ENCODE results near the gene RNF213.

RNF213 gene

GRCh38 chr17:80429356-80430275, 169.0 kb downstream of the RNF213 start:
- Histone ChIP-seq H3K4me3 (ENCODE audit: low read depth, low read length) (no peak overlapping the region), H3K4me1 (no peaks in the 10 kb centered on the region), H3K27ac (no peak overlapping the region), H3K9ac (no peak overlapping the region), H3K4me2 (ENCODE audit: low read length) (no peak overlapping the region), H2AFZ (no peak overlapping the region), H3K79me2 (peaks cover 2% of the 10 kb centered on the region), H3K36me3 (ENCODE audit: control insufficient read depth, insufficient read depth, low read length) (no peaks in the 10 kb centered on the region), H3K27me3 (ENCODE audit: control insufficient read depth, insufficient read depth, low read length) (no peaks in the 10 kb centered on the region), H3K9me3 (ENCODE audit: control insufficient read depth, low read length) (no peaks in the 10 kb centered on the region)
- TF ChIP-seq, protein P1, sequence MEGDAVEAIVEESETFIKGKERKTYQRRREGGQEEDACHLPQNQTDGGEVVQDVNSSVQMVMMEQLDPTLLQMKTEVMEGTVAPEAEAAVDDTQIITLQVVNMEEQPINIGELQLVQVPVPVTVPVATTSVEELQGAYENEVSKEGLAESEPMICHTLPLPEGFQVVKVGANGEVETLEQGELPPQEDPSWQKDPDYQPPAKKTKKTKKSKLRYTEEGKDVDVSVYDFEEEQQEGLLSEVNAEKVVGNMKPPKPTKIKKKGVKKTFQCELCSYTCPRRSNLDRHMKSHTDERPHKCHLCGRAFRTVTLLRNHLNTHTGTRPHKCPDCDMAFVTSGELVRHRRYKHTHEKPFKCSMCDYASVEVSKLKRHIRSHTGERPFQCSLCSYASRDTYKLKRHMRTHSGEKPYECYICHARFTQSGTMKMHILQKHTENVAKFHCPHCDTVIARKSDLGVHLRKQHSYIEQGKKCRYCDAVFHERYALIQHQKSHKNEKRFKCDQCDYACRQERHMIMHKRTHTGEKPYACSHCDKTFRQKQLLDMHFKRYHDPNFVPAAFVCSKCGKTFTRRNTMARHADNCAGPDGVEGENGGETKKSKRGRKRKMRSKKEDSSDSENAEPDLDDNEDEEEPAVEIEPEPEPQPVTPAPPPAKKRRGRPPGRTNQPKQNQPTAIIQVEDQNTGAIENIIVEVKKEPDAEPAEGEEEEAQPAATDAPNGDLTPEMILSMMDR (IDR thresholded peaks at IDR 0.05) = no peak

- Histone ChIP-seq H3K4me2 (ENCODE audit: low read length) (no peak overlapping the region), H3K9ac (no peak overlapping the region), H3K27ac (no peak overlapping the region), H3K36me3 (ENCODE audit: control insufficient read depth, insufficient read depth, low read length) (no peaks in the 10 kb centered on the region), H3K79me2 (peaks cover 2% of the 10 kb centered on the region), H3K27me3 (ENCODE audit: control insufficient read depth, insufficient read depth, low read length) (no peaks in the 10 kb centered on the region), H3K9me3 (ENCODE audit: control insufficient read depth, low read length) (no peaks in the 10 kb centered on the region), H3K4me3 (ENCODE audit: low read depth, low read length) (no peak overlapping the region), H2AFZ (no peak overlapping the region), H3K4me1 (no peaks in the 10 kb centered on the region)
- TF ChIP-seq, protein P1 (IDR thresholded peaks at IDR 0.05) = no peak
Measured at GRCh38 chr17:80430446-80431245, 170.0 kb downstream of the RNF213 start.

DNA sequence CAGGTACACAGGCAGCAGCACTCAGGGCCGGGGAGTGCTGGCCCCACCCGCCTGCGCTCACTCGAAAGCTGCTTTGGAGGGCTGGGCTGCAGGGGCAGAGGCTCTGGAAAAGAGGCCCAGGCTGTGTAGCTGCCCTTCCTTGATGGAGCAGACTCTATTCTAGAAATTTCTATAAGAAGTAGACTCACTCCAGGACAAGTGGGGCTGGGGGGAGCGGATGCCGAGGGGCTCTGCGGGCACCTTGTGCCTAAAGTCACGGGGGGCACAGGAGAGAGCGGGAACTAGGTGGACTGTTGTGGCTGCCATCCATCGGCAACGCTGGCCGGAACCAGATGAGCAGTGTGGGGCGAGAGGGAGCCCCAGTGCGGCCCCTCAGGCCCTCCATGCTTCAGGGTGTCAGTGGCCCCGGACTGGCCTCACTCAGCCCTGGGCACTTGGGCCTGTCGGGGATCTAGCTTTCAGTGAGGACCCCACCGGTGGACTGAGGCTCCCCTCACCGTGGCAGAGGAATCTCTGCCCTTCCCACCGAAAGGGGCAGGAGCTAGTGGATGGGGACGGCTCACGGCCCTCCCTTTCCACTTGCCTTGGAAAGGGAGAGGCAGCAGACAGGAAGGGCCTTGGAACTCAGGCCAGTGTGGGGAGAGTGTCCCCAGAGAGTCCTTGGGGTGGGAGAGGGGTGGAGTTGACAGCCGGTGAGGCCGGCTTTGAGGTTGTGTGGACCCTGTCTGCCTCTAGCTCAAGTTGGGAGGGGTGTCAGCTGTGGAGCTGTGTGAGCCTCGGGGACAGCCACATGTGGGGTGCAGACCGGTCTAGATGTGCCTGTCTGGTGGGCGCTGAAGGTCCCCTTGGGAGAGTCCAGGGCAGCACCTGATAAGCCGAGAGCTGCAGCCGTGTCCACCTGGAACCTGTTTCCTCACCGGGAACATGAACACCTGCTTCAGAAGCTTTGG, 170.9 kb downstream of the RNF213 start:
- Histone ChIP-seq H3K4me2 (ENCODE audit: low read length) (no peak overlapping the region), H3K27ac (no peak overlapping the region)

DNA sequence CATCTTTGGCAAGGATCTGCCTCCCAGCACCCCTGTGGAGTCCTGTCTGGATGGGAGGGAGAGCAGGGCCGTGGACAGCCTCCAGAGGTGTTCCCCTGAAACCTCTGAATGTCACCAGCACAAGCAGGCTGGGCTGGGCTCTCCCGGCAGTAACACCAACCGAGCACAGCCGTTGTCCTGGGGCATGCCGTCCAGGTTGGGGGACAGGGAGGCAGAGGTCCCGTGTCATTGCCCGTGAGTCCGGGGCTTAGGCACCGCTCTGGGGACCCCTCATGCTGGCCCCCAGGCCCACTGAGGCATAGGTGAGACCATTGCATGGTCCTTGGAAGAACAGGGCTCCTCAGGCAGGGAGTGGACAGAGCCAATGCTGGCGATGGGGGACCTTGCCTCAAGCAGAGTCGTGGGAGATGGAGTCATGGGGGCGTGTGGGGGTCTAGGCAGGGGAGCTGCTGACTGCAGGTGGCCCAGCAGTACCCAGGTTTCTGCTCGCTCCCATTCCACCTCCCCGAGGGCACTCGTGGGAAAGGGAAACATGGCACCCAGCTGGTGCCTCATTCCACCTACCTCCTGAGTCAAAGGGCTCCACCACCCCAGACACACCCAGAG, 171.8 kb downstream of the RNF213 start:
- Histone ChIP-seq H3K27ac (no peak overlapping the region), H3K27me3 (ENCODE audit: control insufficient read depth, insufficient read depth, low read length) (no peaks in the 10 kb centered on the region), H3K4me3 (ENCODE audit: low read depth, low read length) (no peak overlapping the region), H3K9ac (no peak overlapping the region), H3K4me1 (no peaks in the 10 kb centered on the region), H3K79me2 (peaks cover 1% of the 10 kb centered on the region), H3K4me2 (ENCODE audit: low read length) (no peak overlapping the region), H3K9me3 (ENCODE audit: control insufficient read depth, low read length) (no peaks in the 10 kb centered on the region), H2AFZ (no peak overlapping the region), H3K36me3 (ENCODE audit: control insufficient read depth, insufficient read depth, low read length) (no peaks in the 10 kb centered on the region)
- TF ChIP-seq, protein P1 (IDR thresholded peaks at IDR 0.05) = no peak

More for the DNA sequence above, 170.9 kb downstream of the RNF213 start:
- H3K9me3 ChIP-seq (ENCODE audit: control insufficient read depth, low read length) = no peaks in the 10 kb centered on the region
- no peaks in the 10 kb centered on the region for H3K4me1 ChIP-seq
- no peak overlapping the region for H3K9ac ChIP-seq
- no peaks in the 10 kb centered on the region for H3K36me3 ChIP-seq (ENCODE audit: control insufficient read depth, insufficient read depth, low read length)
- H3K4me3 ChIP-seq (ENCODE audit: low read depth, low read length) = no peak overlapping the region
- TF ChIP-seq, protein P1 (IDR thresholded peaks at IDR 0.05) = no peak
- peaks cover 2% of the 10 kb centered on the region for H3K79me2 ChIP-seq
- H3K27me3 ChIP-seq (ENCODE audit: control insufficient read depth, insufficient read depth, low read length) = no peaks in the 10 kb centered on the region
- H2AFZ ChIP-seq = no peak overlapping the region
